Stomach smooth muscle (tissue), 2 donors: ENCODE results near the gene ALG9.
A peak's percentile ranks its signal among the peaks of the same experiment; 100 is the strongest.
"Not testable (repeated sequence)": the region's sequence is repeated elsewhere in the genome, so short reads cannot be mapped to it uniquely, and the experiment has no call there.

ENCODE experiments used
- H3K27ac ChIP-seq: one replicate; pipeline ENCODE4 v1.7.0; 2013; ENCODE audit warnings: mild to moderate bottlenecking, low read length, inconsistent platforms
- H3K27me3 ChIP-seq, 2 donors: one replicate each; pipeline ENCODE4 v1.7.0; 2013; ENCODE audit warnings: low read length in 2 of 2; ENCODE audit not compliant: insufficient read depth in 2 of 2, control insufficient read depth in 1 of 2
- H3K36me3 ChIP-seq, 2 donors: one replicate each; pipeline ENCODE4 v1.7.0; 2013; ENCODE audit warnings: low read length in 2 of 2; ENCODE audit not compliant: control insufficient read depth in 2 of 2, insufficient read depth in 2 of 2
- H3K4me1 ChIP-seq: one replicate; pipeline ENCODE4 v1.7.0; 2013; ENCODE audit warnings: low read length; ENCODE audit not compliant: control insufficient read depth, insufficient read depth
- H3K4me3 ChIP-seq, 2 donors: one replicate each; pipeline ENCODE4 v1.7.0; 2013; ENCODE audit warnings: low read length in 2 of 2
- H3K9ac ChIP-seq, 2 donors: one replicate each; pipeline ENCODE4 v1.7.0; 2013; ENCODE audit warnings: low read length in 2 of 2, mild to moderate bottlenecking in 1 of 2
- H3K9me3 ChIP-seq, 2 donors: one replicate each; pipeline ENCODE4 v1.7.0; 2013; ENCODE audit warnings: low read length in 2 of 2; ENCODE audit not compliant: control insufficient read depth in 2 of 2
- donor health status: healthy.
- donor health status: Pancreatic carcinoma.

The ALG9 gene

GRCh38 chr11:111911563-111912401, 40.4 kb upstream of the ALG9 start, which contains the start of gene CRYAB:
Gene CRYAB, minus strand, starts transcription at chr11:111911770. Its CDS starts 46 bp downstream, at chr11:111911724.
- peak within 1 kb of the TSS; percentile 86 to 89 for H3K9ac ChIP-seq
- peaks cover 43% of the 10 kb centered on the region for H3K4me1 ChIP-seq

GRCh38 chr11:111910676-111911562, 39.5 kb upstream of the ALG9 start:
- peaks cover 43% of the 10 kb centered on the region for H3K4me1 ChIP-seq

More at GRCh38 chr11:111911563-111912401, 40.4 kb upstream of the ALG9 start, which contains the start of gene CRYAB:
- peak within 1 kb of the TSS; percentile 94 for H3K27ac ChIP-seq
- H3K36me3 ChIP-seq: peaks cover 2 to 14% of the 10 kb centered on the region in 2 donors
- H3K27me3 ChIP-seq: no peaks in the 10 kb centered on the region
- peak within 1 kb of the TSS; percentile 81 to 83 for H3K4me3 ChIP-seq
- no peaks in the 10 kb centered on the region for H3K9me3 ChIP-seq

GRCh38 chr11:111909378-111909777, 38.0 kb upstream of the ALG9 start:
- peaks cover 43% of the 10 kb centered on the region for H3K4me1 ChIP-seq
- peak overlapping the region in 1 of 2 donors; percentile 83 for H3K4me3 ChIP-seq
- H3K27ac ChIP-seq: peak overlapping the region; percentile 94

More at GRCh38 chr11:111910676-111911562, 39.5 kb upstream of the ALG9 start:
- Histone ChIP-seq H3K27ac (peak overlapping the region; percentile 94), H3K9ac (peak overlapping the region; percentile 86 to 89), H3K9me3 (no peaks in the 10 kb centered on the region), H3K36me3 (peaks cover 2 to 14% of the 10 kb centered on the region in 2 donors), H3K4me3 (peak overlapping the region; percentile 81 to 83), H3K27me3 (no peaks in the 10 kb centered on the region)

GRCh38 chr11:111908639-111909305, 37.4 kb upstream of the ALG9 start:
- Histone ChIP-seq H3K9me3 (no peaks in the 10 kb centered on the region), H3K36me3 (peaks cover 2 to 14% of the 10 kb centered on the region in 2 donors), H3K27me3 (no peaks in the 10 kb centered on the region), H3K27ac (peak overlapping the region; percentile 94), H3K4me1 (peaks cover 41% of the 10 kb centered on the region), H3K4me3 (peak overlapping the region in 1 of 2 donors; percentile 83), H3K9ac (peak overlapping the region in 1 of 2 donors; percentile 0)

More at GRCh38 chr11:111909378-111909777, 38.0 kb upstream of the ALG9 start:
- H3K27me3 ChIP-seq: no peaks in the 10 kb centered on the region
- H3K9me3 ChIP-seq: no peaks in the 10 kb centered on the region
- H3K9ac ChIP-seq: peak overlapping the region; percentile 86 to 89
- H3K36me3 ChIP-seq: peaks cover 2 to 14% of the 10 kb centered on the region in 2 donors

- peaks cover 2 to 14% of the 10 kb centered on the region in 2 donors for H3K36me3 ChIP-seq
- H3K27ac ChIP-seq: no peak overlapping the region
- no peaks in the 10 kb centered on the region for H3K9me3 ChIP-seq
- no peaks in the 10 kb centered on the region for H3K27me3 ChIP-seq
- H3K4me1 ChIP-seq: peaks cover 29% of the 10 kb centered on the region
- H3K4me3 ChIP-seq: no peak overlapping the region
- no peak overlapping the region for H3K9ac ChIP-seq
These were observed 35.3 kb upstream of the ALG9 start for GRCh38 chr11:111906680-111907079.

- Histone ChIP-seq H3K4me1 (peaks cover 17% of the 10 kb centered on the region), H3K4me3 (no peak overlapping the region), H3K27ac (no peak overlapping the region), H3K9me3 (no peaks in the 10 kb centered on the region), H3K27me3 (no peaks in the 10 kb centered on the region), H3K36me3 (peaks cover 2 to 14% of the 10 kb centered on the region in 2 donors), H3K9ac (no peak overlapping the region)
These were observed 34.0 kb upstream of the ALG9 start for GRCh38 chr11:111905411-111905810.

- Histone ChIP-seq H3K27ac (no peak overlapping the region), H3K9me3 (no peaks in the 10 kb centered on the region), H3K4me1 (no peaks in the 10 kb centered on the region), H3K36me3 (no peaks in the 10 kb centered on the region), H3K4me3 (no peak overlapping the region), H3K27me3 (no peaks in the 10 kb centered on the region), H3K9ac (no peak overlapping the region)
These were observed 15.5 kb upstream of the ALG9 start for GRCh38 chr11:111886844-111887243.

- H3K9ac ChIP-seq: no peak overlapping the region
- H3K9me3 ChIP-seq: no peaks in the 10 kb centered on the region
- no peaks in the 10 kb centered on the region for H3K36me3 ChIP-seq
- no peak overlapping the region for H3K4me3 ChIP-seq
- H3K27ac ChIP-seq: no peak overlapping the region
- H3K27me3 ChIP-seq: no peaks in the 10 kb centered on the region
- H3K4me1 ChIP-seq: no peaks in the 10 kb centered on the region
These were observed 14.7 kb upstream of the ALG9 start for GRCh38 chr11:111886032-111886431.

GRCh38 chr11:111885053-111885452, 13.7 kb upstream of the ALG9 start:
- H3K4me3 ChIP-seq, H3K27me3 ChIP-seq, H3K9ac ChIP-seq, H3K4me1 ChIP-seq, H3K27ac ChIP-seq, H3K9me3 ChIP-seq, H3K36me3 ChIP-seq: not testable (repeated sequence)

- Histone ChIP-seq H3K4me3 (no peak overlapping the region), H3K27me3 (no peaks in the 10 kb centered on the region), H3K9ac (no peak overlapping the region), H3K9me3 (no peaks in the 10 kb centered on the region), H3K36me3 (no peaks in the 10 kb centered on the region), H3K4me1 (peaks cover 8% of the 10 kb centered on the region), H3K27ac (no peak overlapping the region)
These were observed 10.8 kb upstream of the ALG9 start for GRCh38 chr11:111882202-111882601.
